ENCODE results near the gene FTCD. TPM values are rescaled to one million over a fixed set of nuclear protein-coding genes. Genes with fewer than 3 reads are reported as not detected.

FTCD gene
- total and polyA plus RNA-seq, 10 donors, result 0.35 to 2.8 (median 0.81) TPM; not detected in 5

- TF ChIP-seq POLR2A (IDR thresholded peaks at IDR 0.05), result no peak
- TF ChIP-seq CTCF (IDR thresholded peaks at IDR 0.05 in 8 of 11, conservative IDR thresholded peaks at IDR 0.05 in 3 of 11), result no peak
- no peak for TF ChIP-seq POLR2AphosphoS5 (IDR thresholded peaks at IDR 0.05)
- intact Hi-C loops (cut with DNase I; ENCODE audit: low total_unique reads), result no loop called here
- 87 to 98% (median 95%) methylated on average over 12 of the region's 12 CpGs for WGBS, 5 donors
- Histone ChIP-seq H3K9me3 (no peaks in the 10 kb centered on the region), H3K36me3 (peaks cover 0 to 28% (median 0%) of the 10 kb centered on the region in 6 donors), H3K4me3 (no peak overlapping the region), H3K27me3 (replicated peaks in 1 of 7) (peaks cover 0 to 32% (median 11%) of the 10 kb centered on the region in 7 donors), H3K4me1 (peaks cover 0 to 10% (median 0%) of the 10 kb centered on the region in 6 donors), H3K27ac (no peak overlapping the region)
- DNase-seq, result no peak
These were observed 4.0 kb upstream of the FTCD start for GRCh38 chr21:46159390-46159789.

GRCh38 chr21:46158666-46159300 is 3.4 kb upstream of the FTCD start:
- Histone ChIP-seq H3K9me3 (no peaks in the 10 kb centered on the region), H3K27me3 (replicated peaks in 1 of 7) (peaks cover 0 to 26% (median 11%) of the 10 kb centered on the region in 7 donors), H3K4me1 (peaks cover 0 to 10% (median under 1%) of the 10 kb centered on the region in 6 donors), H3K4me3 (no peak overlapping the region), H3K27ac (no peak overlapping the region), H3K36me3 (peaks cover 0 to 23% (median 0%) of the 10 kb centered on the region in 6 donors)
- 85 to 96% (median 94%) methylated on average over 10 of the region's 10 CpGs for WGBS, 5 donors
- DNase-seq, result no peak
- intact Hi-C loops (cut with DNase I; ENCODE audit: low total_unique reads), result no loop called here
- TF ChIP-seq POLR2A (IDR thresholded peaks at IDR 0.05) (no peak), CTCF (IDR thresholded peaks at IDR 0.05 in 8 of 11, conservative IDR thresholded peaks at IDR 0.05 in 3 of 11) (no peak), POLR2AphosphoS5 (IDR thresholded peaks at IDR 0.05) (no peak)

DNA sequence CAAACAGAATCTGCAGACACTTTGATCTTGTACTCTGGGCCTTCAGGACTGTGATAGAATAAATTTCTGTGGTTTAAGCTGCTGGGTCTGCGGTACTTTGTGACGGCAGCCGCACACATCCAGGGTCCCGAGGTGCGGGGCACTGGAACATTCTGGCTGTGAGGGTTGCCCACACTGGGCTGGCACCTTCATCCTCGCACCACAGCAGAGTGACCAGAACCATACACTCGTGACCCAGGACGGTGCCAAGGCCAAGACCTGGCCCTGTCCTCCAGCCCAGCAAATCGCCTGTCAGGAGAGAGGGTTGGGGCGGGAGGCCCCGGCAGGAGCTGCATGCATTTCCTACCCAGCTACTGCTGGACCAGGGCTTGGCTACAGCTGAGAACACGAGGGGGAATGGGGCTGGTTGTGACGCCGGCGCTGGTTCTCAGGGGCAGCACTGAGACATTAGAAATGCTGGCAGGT is 2.6 kb upstream of the FTCD start:
- H3K36me3 ChIP-seq, result peaks cover 0 to 23% (median 0%) of the 10 kb centered on the region in 6 donors
- intact Hi-C loops (cut with DNase I; ENCODE audit: low total_unique reads), result no loop called here
- no peak overlapping the region for H3K4me3 ChIP-seq
- H3K27ac ChIP-seq, result no peak overlapping the region
- peaks cover 0 to 29% (median 11%) of the 10 kb centered on the region in 7 donors for H3K27me3 ChIP-seq (replicated peaks in 1 of 7)
- TF ChIP-seq POLR2A (IDR thresholded peaks at IDR 0.05), result no peak
- no peak for TF ChIP-seq CTCF (IDR thresholded peaks at IDR 0.05 in 8 of 11, conservative IDR thresholded peaks at IDR 0.05 in 3 of 11)
- TF ChIP-seq POLR2AphosphoS5 (IDR thresholded peaks at IDR 0.05), result no peak
- no peaks in the 10 kb centered on the region for H3K9me3 ChIP-seq
- DNase-seq, result no peak
- WGBS, 5 donors, result 88 to 92% (median 90%) methylated on average over 14 to 15 of the region's 15 CpGs
- peaks cover 0 to 17% (median 6%) of the 10 kb centered on the region in 6 donors for H3K4me1 ChIP-seq

DNA sequence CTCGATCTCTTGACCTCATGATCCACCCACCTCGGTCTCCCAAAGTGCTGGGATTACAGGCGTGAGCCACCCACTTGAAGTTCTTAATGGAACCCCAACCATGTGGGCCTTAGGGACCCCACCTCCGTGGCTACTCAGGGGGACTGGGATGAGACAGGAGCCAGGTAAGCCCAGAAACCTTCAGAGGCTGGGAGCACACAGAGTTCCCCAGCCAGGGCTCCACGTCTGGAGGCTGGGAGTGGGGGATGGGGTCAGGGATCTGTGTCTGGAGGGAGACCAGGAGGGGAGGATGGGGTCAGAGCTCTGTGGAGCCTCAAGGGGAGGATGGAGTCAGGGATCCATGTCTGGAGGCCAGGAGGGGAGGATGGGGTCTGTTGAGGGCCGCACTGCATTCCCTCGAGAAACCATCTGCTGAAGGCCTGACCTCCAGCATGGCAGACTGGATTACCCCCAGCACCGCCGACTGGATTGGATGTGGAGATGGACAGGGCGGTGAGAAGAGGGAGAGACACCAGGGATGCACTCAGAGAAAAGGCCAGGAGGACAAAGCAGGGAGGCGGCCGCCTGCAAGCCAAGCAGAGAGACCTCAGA is 2.1 kb upstream of the FTCD start:
- 83 to 96% (median 91%) methylated on average over 12 of the region's 12 CpGs for WGBS, 5 donors
- Histone ChIP-seq H3K27me3 (replicated peaks in 1 of 7) (peaks cover 0 to 27% (median 11%) of the 10 kb centered on the region in 7 donors), H3K4me3 (no peak overlapping the region), H3K9me3 (no peaks in the 10 kb centered on the region), H3K4me1 (peaks cover 0 to 17% (median 8%) of the 10 kb centered on the region in 6 donors), H3K27ac (no peak overlapping the region), H3K36me3 (peaks cover 0 to 23% (median 0%) of the 10 kb centered on the region in 6 donors)
- no peak for DNase-seq
- intact Hi-C loops (cut with DNase I; ENCODE audit: low total_unique reads), result no loop called here
- TF ChIP-seq POLR2AphosphoS5 (IDR thresholded peaks at IDR 0.05) (no peak), POLR2A (IDR thresholded peaks at IDR 0.05) (no peak), CTCF (IDR thresholded peaks at IDR 0.05 in 8 of 11, conservative IDR thresholded peaks at IDR 0.05 in 3 of 11) (no peak)
